GM12878 (cell line): ENCODE measurements around the gene AMBRA1. TPM values are rescaled to one million over a fixed set of nuclear protein-coding genes. Genes with fewer than 3 reads are reported as not detected.

ENCODE experiments used
- ATAC-seq: fragments of 200-7000 bp; cut with Tn5 transposase; 3 replicates; pipeline ENCODE4 v1.9.1; 2020; ENCODE audit warnings: mild to moderate bottlenecking, moderate library complexity
- BruUV-seq: library from RNA; stranded (reverse); fragments of 400-500 nt; replicated peaks from 2 replicates; lab custom pipeline; 2021; lab: Mats Ljungman, UMichigan
- CTCF ChIA-PET: fragments of 300-600 bp; sonication (Branson Sonifier 250); formaldehyde crosslinking; extraction: SDS; loops from one replicate; lab custom pipeline; 2021; ENCODE audit warnings: inconsistent platforms; lab: Yijun Ruan, JAX
- POLR2A ChIA-PET: fragments of 350-600 bp; formaldehyde crosslinking; extraction: SDS; loops from one replicate; lab custom pipeline; 2021; ENCODE audit warnings: inconsistent platforms; lab: Charles Lee
- RAD21 ChIA-PET: fragments of 300-600 bp; sonication (Branson Sonifier 250); formaldehyde crosslinking; loops from one replicate; lab custom pipeline; 2023; ENCODE audit warnings: antibody characterized with exemption; ENCODE audit not compliant: unreplicated experiment; lab: Charles Lee
- SMC1A ChIA-PET: fragments of 300-600 bp; sonication (Branson Sonifier 250); formaldehyde crosslinking; loops from one replicate; lab custom pipeline; 2023; ENCODE audit not compliant: unreplicated experiment, uncharacterized antibody; lab: Charles Lee
- DNase-seq: peaks from one replicate; pipeline ENCODE4 v3.0.0-alpha.2; 2011; ENCODE audit warnings: low read depth, low spot score
- FAIRE-seq: peaks from 3 replicates; lab custom pipeline; 2011; peaks lifted over from hg19 to GRCh38; lab: Jason Lieb, UNC
- H2AFZ ChIP-seq: 2 replicates; pipeline ENCODE4 v1.6.0; 2011; ENCODE audit warnings: low read depth, low read length, control low read depth; ENCODE audit not compliant: control insufficient read depth
- H3K27ac ChIP-seq: 2 replicates; pipeline ENCODE4 v1.5.1; 2011; ENCODE audit warnings: control low read depth; ENCODE audit not compliant: control insufficient read depth, insufficient read depth
- H3K27me3 ChIP-seq, 2 experiments: replicated peaks in 1 of 2; 2 replicates each; pipeline versions ENCODE4 v1.6.0 to v1.6.1; 2011; ENCODE audit warnings: low read length in 1 of 2; ENCODE audit not compliant: control insufficient read depth in 2 of 2, insufficient read depth in 2 of 2
- H3K36me3 ChIP-seq, 2 experiments: 2 replicates each; pipeline ENCODE4 v1.5.1; 2011; ENCODE audit warnings: low read length in 1 of 2; ENCODE audit not compliant: control insufficient read depth in 2 of 2, insufficient read depth in 2 of 2
- H3K4me1 ChIP-seq: 2 replicates; pipeline ENCODE4 v1.6.1; 2011; ENCODE audit warnings: mild to moderate bottlenecking, low read length, moderate library complexity, mixed read lengths; ENCODE audit not compliant: control insufficient read depth, insufficient read depth
- H3K4me2 ChIP-seq: 2 replicates; pipeline ENCODE4 v1.6.0; 2011; ENCODE audit warnings: control low read depth; ENCODE audit not compliant: control insufficient read depth, insufficient read depth
- H3K4me3 ChIP-seq: fragments of 200-600 bp; sonication (generic); 2 replicates; pipeline ENCODE4 v1.5.1; 2016
- H3K79me2 ChIP-seq: 2 replicates; pipeline ENCODE4 v1.6.0; 2011; ENCODE audit warnings: low read length; ENCODE audit not compliant: control insufficient read depth, insufficient read depth
- H3K9ac ChIP-seq: 2 replicates; pipeline ENCODE4 v1.8.0; 2011; ENCODE audit warnings: low read length, control low read depth, mixed read lengths; ENCODE audit not compliant: control insufficient read depth, insufficient read depth
- H3K9me3 ChIP-seq: replicated peaks from 3 replicates; pipeline ENCODE4 v1.5.1; 2011; ENCODE audit warnings: mild to moderate bottlenecking, low read length; ENCODE audit not compliant: control insufficient read depth, insufficient read depth
- H4K20me1 ChIP-seq: 2 replicates; pipeline ENCODE4 v1.6.0; 2011; ENCODE audit not compliant: control insufficient read depth, insufficient read depth
- DPF2 ChIP-seq: fragments of 450-650 bp; IDR thresholded peaks from 2 replicates; pipeline ENCODE4 v1.6.1; 2017; ENCODE audit warnings: mild to moderate bottlenecking
- E2F4 ChIP-seq: IDR thresholded peaks from 2 replicates; pipeline ENCODE4 v1.6.1; 2012; ENCODE audit warnings: low read depth, low read length, improper control_type of control experiment
- ELK1 ChIP-seq: IDR thresholded peaks from 2 replicates; pipeline ENCODE4 v1.6.1; 2012; ENCODE audit warnings: low read depth, low read length, improper control_type of control experiment
- ETV6 ChIP-seq, 2 experiments: fragments of 450-650 bp in 1 of 2; IDR thresholded peaks in 1 of 2; conservative IDR thresholded peaks in 1 of 2; 2 replicates each; pipeline ENCODE4 v1.6.1; 2014; ENCODE audit warnings: antibody characterized with exemption in 1 of 2, borderline replicate concordance in 1 of 2, low read depth in 1 of 2, mild to moderate bottlenecking in 1 of 2, moderate library complexity in 1 of 2
- JUNB ChIP-seq: IDR thresholded peaks from 2 replicates; pipeline ENCODE4 v1.6.1; 2016; ENCODE audit warnings: antibody characterized with exemption, mild to moderate bottlenecking
- MEF2B ChIP-seq: fragments of 450-650 bp; IDR thresholded peaks from 2 replicates; pipeline ENCODE4 v1.6.1; 2018; ENCODE audit warnings: mild to moderate bottlenecking, moderate library complexity; ENCODE audit not compliant: partially characterized antibody, poor library complexity, severe bottlenecking
- MYC ChIP-seq: IDR thresholded peaks from 2 replicates; pipeline ENCODE4 v1.6.1; 2011; ENCODE audit warnings: mild to moderate bottlenecking, low read length, moderate library complexity, inconsistent platforms; ENCODE audit not compliant: insufficient read depth, insufficient replicate concordance, insufficient read length, severe bottlenecking
- NBN ChIP-seq: fragments of 450-650 bp; IDR thresholded peaks from 2 replicates; pipeline ENCODE4 v1.6.1; 2016
- NKRF ChIP-seq: fragments of 450-650 bp; conservative IDR thresholded peaks from 2 replicates; pipeline ENCODE4 v1.6.1; 2017; ENCODE audit warnings: mild to moderate bottlenecking, moderate library complexity
- PKNOX1 ChIP-seq: fragments of 450-650 bp; IDR thresholded peaks from 2 replicates; pipeline ENCODE4 v1.6.1; 2016; ENCODE audit warnings: mild to moderate bottlenecking
- SMC3 ChIP-seq: IDR thresholded peaks from 2 replicates; pipeline ENCODE4 v1.6.1; 2011; ENCODE audit warnings: low read length, improper control_type of control experiment, borderline replicate concordance
- TCF7 ChIP-seq: IDR thresholded peaks from 2 replicates; pipeline ENCODE4 v1.6.1; 2014; ENCODE audit warnings: antibody characterized with exemption, borderline replicate concordance
- ZNF217 ChIP-seq: fragments of 450-650 bp; IDR thresholded peaks from 2 replicates; pipeline ENCODE4 v1.6.1; 2017; ENCODE audit warnings: antibody characterized with exemption, mild to moderate bottlenecking
- WGBS: methylation state at CpG from one replicate; pipeline ENCODE4 v1.1.6; 2016; ENCODE audit warnings: low lambda C conversion rate; ENCODE audit not compliant: insufficient replicate concordance, insufficient coverage; ENCODE audit errors: missing lambda C conversion rate; 5-methylcytosine and 5-hydroxymethylcytosine counted together
- in situ Hi-C: fragments of 300-500 bp; cut with MboI; formaldehyde crosslinking; loops from 9 replicates; pipeline ENCODE4 v1.14.3; 2018; ENCODE audit warnings: mixed read lengths
- intact Hi-C: fragments of 100-400 bp; cut with micrococcal nuclease; formaldehyde crosslinking; loops from one replicate; pipeline ENCODE4 v1.14.2; 2022; ENCODE audit not compliant: unreplicated experiment
- polyA plus RNA-seq, 11 experiments: library from polyadenylated mRNA; depleted of rRNA in 4 of 11; unstranded in 6 of 11; stranded (reverse) in 5 of 11; fragments of >200 nt; fragmentation: Nextera tagmentation in 4 of 11; fragmentation: Illumina TruSeq in 1 of 11; extraction: Ambion mirVana in 4 of 11; extraction: Trizol in 1 of 11; gene quantifications; 1 replicate in 1 of 11; 2 replicates in 10 of 11; pipeline versions ENCODE4 v1.2.1 to v1.2.3, GENCODE V29; 2011 to 2016; ENCODE audit warnings: inconsistent platforms in 2 of 11, missing spikeins in 2 of 11, low read depth in 1 of 11
- total RNA-seq, 4 experiments: library from RNA; depleted of rRNA in 3 of 4; stranded (reverse); fragments of >200 nt in 3 of 4; fragmentation: Illumina TruSeq in 1 of 4; extraction: Trizol in 1 of 4; gene quantifications; 2 replicates each; pipeline versions ENCODE4 v1.2.1 to v1.2.3, GENCODE V29; 2013 to 2021
- TF ChIP-seq, protein P1 (sequence below): IDR thresholded peaks from 2 replicates; pipeline ENCODE4 v1.6.1; 2011; ENCODE audit warnings: mild to moderate bottlenecking, low read depth, low read length, moderate library complexity; ENCODE audit not compliant: insufficient replicate concordance

Gene AMBRA1
- total and polyA plus RNA-seq, 10 of the 15 experiments (the other 5 are each of a cell fraction or from before 2014, with no cell fraction given), result 0.57 to 34.3 (median 13.7) TPM

DNA sequence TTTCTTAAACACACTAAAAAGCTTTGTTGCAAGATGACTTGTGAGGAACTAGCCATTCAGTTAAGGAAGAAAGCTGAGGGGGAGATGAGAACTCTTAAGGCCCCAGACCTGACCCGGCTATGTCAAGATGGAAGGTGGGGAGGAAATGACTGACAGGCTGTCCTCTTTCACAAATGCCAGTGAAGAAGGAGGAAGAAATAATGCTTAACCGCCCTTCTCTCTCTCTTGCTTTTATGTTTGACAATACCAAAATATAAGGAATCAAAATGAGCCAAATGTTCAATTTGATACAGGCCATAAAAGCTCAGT, 87.4 kb downstream of the AMBRA1 start:
- no peaks in the 10 kb centered on the region for H4K20me1 ChIP-seq
- in situ Hi-C loops (no loop called here), intact Hi-C loops (no loop called here)
- ChIA-PET RAD21 (interaction anchor here (1.1 to 3.3 kb wide), 7 partner anchors 11 to 74 kb away, joined by 3 to 30 read pairs (median 5); no protein-coding TSS in a partner anchor), SMC1A (interaction anchor here (0.9 to 6.4 kb wide), 7 partner anchors 9 to 28 kb away, joined by 3 to 51 read pairs (median 4); no protein-coding TSS in a partner anchor), CTCF (interaction anchor here (0.7 to 9.6 kb wide), 6 partner anchors 10 to 119 kb away, joined by 3 to 136 read pairs (median 4); no protein-coding TSS in a partner anchor), POLR2A (interaction anchor here (0.5 to 0.7 kb wide), 3 partner anchors 40 to 1930 kb away, joined by 3 to 5 read pairs (median 3); no protein-coding TSS in a partner anchor)
- H3K36me3 ChIP-seq, result peaks cover 5 to 10% of the 10 kb centered on the region in 2 experiments; a peak in 3 of 4 replicates
- 27% methylated on average over 2 of the region's 2 CpGs for WGBS
- H3K4me2 ChIP-seq, result no peak overlapping the region
- H3K9me3 ChIP-seq, result no peaks in the 10 kb centered on the region
- peak overlapping the region; percentile 53 for H3K27ac ChIP-seq
- no peak for FAIRE-seq
- H3K4me3 ChIP-seq, result no peak overlapping the region
- no peak for ATAC-seq
- H3K9ac ChIP-seq, result no peak overlapping the region
- no peaks in the 10 kb centered on the region for H3K79me2 ChIP-seq
- H3K27me3 ChIP-seq, result no peaks in the 10 kb centered on the region
- DNase-seq, result no peak
- no peak overlapping the region for H2AFZ ChIP-seq
- H3K4me1 ChIP-seq, result peaks cover 15% of the 10 kb centered on the region
- BruUV-seq, result no TSS peak
- TF ChIP-seq, protein P1, sequence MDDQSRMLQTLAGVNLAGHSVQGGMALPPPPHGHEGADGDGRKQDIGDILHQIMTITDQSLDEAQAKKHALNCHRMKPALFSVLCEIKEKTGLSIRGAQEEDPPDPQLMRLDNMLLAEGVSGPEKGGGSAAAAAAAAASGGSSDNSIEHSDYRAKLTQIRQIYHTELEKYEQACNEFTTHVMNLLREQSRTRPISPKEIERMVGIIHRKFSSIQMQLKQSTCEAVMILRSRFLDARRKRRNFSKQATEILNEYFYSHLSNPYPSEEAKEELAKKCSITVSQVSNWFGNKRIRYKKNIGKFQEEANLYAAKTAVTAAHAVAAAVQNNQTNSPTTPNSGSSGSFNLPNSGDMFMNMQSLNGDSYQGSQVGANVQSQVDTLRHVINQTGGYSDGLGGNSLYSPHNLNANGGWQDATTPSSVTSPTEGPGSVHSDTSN, result peak; percentile 25
- TF ChIP-seq ZNF217, result no peak
- no peak for TF ChIP-seq DPF2
- no peak for TF ChIP-seq ELK1
- no peak for TF ChIP-seq ETV6 (conservative IDR thresholded peaks at IDR 0.05 in 1 of 2, IDR thresholded peaks at IDR 0.05 in 1 of 2; ENCODE audit: borderline replicate concordance in 1 of 2, low read depth in 1 of 2)
- no peak for TF ChIP-seq SMC3
- no peak for TF ChIP-seq NBN
- no peak for TF ChIP-seq E2F4
- TF ChIP-seq MEF2B, result no peak
- no peak for TF ChIP-seq NKRF
- no peak for TF ChIP-seq TCF7
- no peak for TF ChIP-seq JUNB
- TF ChIP-seq MYC, result no peak
- TF ChIP-seq PKNOX1, result peak; percentile 74
